ENCODE data around the gene CPA2. TPM values are rescaled to one million over a fixed set of nuclear protein-coding genes. Genes with fewer than 3 reads are reported as not detected.

Gene CPA2
- total RNA-seq, 4 donors from 2014 or later: 1.2 TPM; not detected in 3

- H3K4me1 ChIP-seq: no peaks in the 10 kb centered on the region
- DNase-seq: no peak
- no peaks in the 10 kb centered on the region for H3K36me3 ChIP-seq
- no peak for TF ChIP-seq POLR2A (IDR thresholded peaks at IDR 0.05)
- no peak for TF ChIP-seq CTCF (IDR thresholded peaks at IDR 0.05)
- H3K9me3 ChIP-seq: no peaks in the 10 kb centered on the region
- H3K27ac ChIP-seq: no peak overlapping the region
- no peak overlapping the region for H3K4me3 ChIP-seq
- H3K27me3 ChIP-seq: no peaks in the 10 kb centered on the region
- intact Hi-C loops (cut with DNase I; ENCODE audit: low total_unique reads): no loop called here
These were observed 56.0 kb downstream of the CPA2 start for GRCh38 chr7:130322615-130323014.

GRCh38 chr7:130324306-130324943 lies 57.8 kb downstream of the CPA2 start:
- Histone ChIP-seq H3K36me3 (no peaks in the 10 kb centered on the region), H3K9me3 (no peaks in the 10 kb centered on the region), H3K4me1 (no peaks in the 10 kb centered on the region)

GRCh38 chr7:130329681-130330080 lies 63.0 kb downstream of the CPA2 start:
- H3K27ac ChIP-seq: peak overlapping the region in 1 of 2 donors; percentile 4
- no peaks in the 10 kb centered on the region for H3K4me1 ChIP-seq
- intact Hi-C loops (cut with DNase I; ENCODE audit: low total_unique reads): no loop called here
- H3K4me3 ChIP-seq: no peak overlapping the region
- no peaks in the 10 kb centered on the region for H3K27me3 ChIP-seq
- H3K36me3 ChIP-seq: no peaks in the 10 kb centered on the region
- no peaks in the 10 kb centered on the region for H3K9me3 ChIP-seq
- no peak for DNase-seq
- TF ChIP-seq POLR2A (IDR thresholded peaks at IDR 0.05) (no peak), CTCF (IDR thresholded peaks at IDR 0.05) (no peak)

More at GRCh38 chr7:130324306-130324943, 57.8 kb downstream of the CPA2 start:
- no peak for TF ChIP-seq POLR2A (IDR thresholded peaks at IDR 0.05)
- no peak overlapping the region for H3K4me3 ChIP-seq
- no peaks in the 10 kb centered on the region for H3K27me3 ChIP-seq
- intact Hi-C loops (cut with DNase I; ENCODE audit: low total_unique reads): no loop called here
- peak overlapping the region in 1 of 2 donors; percentile 20 for H3K27ac ChIP-seq
- no peak for DNase-seq

- intact Hi-C loops (cut with DNase I; ENCODE audit: low total_unique reads): no loop called here
- no peak overlapping the region for H3K4me3 ChIP-seq
- no peak for DNase-seq
- H3K4me1 ChIP-seq: no peaks in the 10 kb centered on the region
- no peaks in the 10 kb centered on the region for H3K27me3 ChIP-seq
- H3K9me3 ChIP-seq: no peaks in the 10 kb centered on the region
- H3K27ac ChIP-seq: no peak overlapping the region
- TF ChIP-seq POLR2A (IDR thresholded peaks at IDR 0.05) (no peak), CTCF (IDR thresholded peaks at IDR 0.05) (no peak)
- no peaks in the 10 kb centered on the region for H3K36me3 ChIP-seq
These were observed 65.8 kb downstream of the CPA2 start for GRCh38 chr7:130332259-130333053.

GRCh38 chr7:130333832-130334231 lies 67.2 kb downstream of the CPA2 start:
- H3K27me3 ChIP-seq: no peaks in the 10 kb centered on the region
- no peaks in the 10 kb centered on the region for H3K4me1 ChIP-seq
- H3K27ac ChIP-seq: no peak overlapping the region
- no peak overlapping the region for H3K4me3 ChIP-seq
- TF ChIP-seq POLR2A (IDR thresholded peaks at IDR 0.05): no peak
- TF ChIP-seq CTCF (IDR thresholded peaks at IDR 0.05): no peak
- no peaks in the 10 kb centered on the region for H3K36me3 ChIP-seq
- no peaks in the 10 kb centered on the region for H3K9me3 ChIP-seq
- no peak for DNase-seq
- intact Hi-C loops (cut with DNase I; ENCODE audit: low total_unique reads): no loop called here
